Measurements from ENCODE around the gene LRTM2.
"Not testable (repeated sequence)": the region's sequence is repeated elsewhere in the genome, so short reads cannot be mapped to it uniquely, and the experiment has no call there.

Gene LRTM2

DNA sequence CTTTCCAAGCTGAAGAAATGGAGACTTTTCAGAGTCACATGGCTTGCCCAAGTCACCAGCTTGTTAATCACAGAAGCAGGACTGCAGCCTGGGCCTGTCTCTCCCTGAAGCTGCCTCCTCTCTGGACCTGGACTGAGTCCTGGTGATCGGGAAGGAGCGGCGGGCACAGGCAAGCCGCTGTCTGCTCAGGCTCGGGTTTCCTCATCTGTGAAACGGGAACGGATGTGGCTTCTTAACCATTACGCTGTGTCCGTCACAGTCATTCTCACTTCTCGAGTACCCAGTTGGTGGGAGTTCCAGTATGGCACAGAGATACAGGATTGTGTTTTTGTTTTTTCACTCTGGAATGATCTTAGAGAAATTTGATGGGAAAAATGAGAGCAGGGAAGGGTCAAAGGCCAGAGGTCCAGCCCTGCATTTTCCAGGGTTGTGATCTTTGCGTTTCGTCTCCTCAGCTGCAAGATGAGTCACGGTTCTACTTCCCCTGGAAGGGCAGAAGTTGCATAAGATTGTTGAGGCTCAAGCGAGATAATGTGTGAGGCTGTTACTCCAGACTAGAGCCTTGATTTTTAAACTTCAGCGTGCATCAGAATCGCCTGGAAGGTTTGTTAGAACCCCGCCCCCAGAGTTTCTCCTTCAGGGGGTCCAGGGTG, 7.6 kb upstream of the LRTM2 start:
- peak in 1 of 5 donors; percentile 25 for DNase-seq

DNA sequence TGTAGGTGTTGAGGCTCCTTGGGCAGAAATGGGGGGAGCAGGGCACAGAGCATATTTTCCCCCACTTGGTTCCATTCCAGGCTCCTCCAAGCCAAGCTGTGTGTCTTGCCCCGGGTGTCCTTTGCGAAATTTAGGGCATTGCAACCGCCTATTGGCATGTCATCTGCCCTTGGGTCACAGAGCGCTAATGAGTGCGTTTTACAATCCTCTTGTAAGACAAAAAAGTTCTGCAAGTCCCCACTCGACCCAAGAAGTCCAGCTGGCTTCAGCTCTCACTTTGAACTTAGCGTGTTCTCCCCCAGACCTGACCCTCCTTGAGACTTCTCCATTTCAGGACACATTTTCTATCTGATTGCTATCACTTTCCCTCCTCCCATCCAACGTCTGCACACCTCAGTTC, 6.1 kb upstream of the LRTM2 start:
- no peak for DNase-seq

DNA sequence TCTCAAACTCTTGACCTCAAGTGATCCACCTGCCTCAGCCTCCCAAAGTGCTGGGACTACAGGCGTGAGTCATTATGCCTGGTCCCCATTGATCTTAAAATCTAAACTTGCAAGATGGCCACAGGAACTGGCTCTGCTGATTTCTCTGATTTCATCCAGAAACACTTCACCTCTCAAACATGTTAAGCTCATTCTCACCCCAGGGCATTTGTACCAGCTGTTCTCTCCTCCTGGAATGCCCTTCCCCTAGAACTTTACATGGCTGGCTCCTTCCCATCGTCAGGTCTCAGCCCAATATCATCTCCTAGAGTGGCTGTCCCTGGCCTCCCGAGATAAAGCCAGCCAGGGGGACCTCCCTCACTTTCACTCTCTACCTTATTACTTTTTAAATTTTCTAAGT, 5.3 kb upstream of the LRTM2 start:
- DNase-seq, result no peak

DNA sequence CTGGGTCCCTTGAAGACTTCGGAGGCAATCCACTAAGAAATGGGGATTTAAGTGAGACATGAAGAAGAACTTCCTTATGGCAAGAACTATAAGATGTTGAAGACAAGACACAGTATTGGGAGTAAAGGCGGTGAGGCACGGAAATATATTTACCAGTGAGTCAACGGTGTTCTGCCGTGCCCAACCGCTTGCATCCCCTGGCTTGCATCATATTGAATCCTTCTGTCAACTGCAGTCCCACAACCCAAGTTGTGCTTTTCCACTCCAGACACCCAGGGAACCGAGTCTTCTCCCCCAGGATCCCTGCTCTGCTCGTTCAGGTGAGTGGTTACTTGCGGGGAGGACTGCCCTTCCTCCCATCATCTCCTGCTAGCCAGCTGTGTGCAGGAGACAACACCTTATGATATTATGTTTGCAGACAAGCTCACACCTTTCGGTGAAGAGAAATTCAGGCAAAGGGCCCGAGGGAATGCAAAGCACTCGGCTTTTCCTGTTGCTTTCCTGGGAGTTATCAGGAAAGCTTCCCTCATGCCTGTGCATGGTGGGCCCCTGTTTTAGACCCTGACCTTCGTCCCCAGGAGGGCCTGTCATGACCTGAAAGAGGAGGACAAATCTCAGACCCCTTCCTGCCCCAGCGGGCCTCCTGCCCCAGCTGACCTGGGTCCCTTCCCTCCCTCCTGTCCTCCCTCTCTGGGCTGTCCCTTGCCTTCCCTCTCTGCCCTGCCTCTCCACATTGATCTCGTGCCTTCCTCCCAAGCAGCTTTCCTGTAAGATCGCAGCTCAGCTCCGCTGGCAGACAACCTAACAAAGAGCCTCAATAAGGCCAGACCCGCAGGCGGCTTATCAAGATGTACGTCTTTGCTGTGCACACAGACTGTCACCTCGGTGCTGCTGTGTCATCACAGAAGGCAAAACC, 4.3 kb upstream of the LRTM2 start:
- DNase-seq, result no peak

DNA sequence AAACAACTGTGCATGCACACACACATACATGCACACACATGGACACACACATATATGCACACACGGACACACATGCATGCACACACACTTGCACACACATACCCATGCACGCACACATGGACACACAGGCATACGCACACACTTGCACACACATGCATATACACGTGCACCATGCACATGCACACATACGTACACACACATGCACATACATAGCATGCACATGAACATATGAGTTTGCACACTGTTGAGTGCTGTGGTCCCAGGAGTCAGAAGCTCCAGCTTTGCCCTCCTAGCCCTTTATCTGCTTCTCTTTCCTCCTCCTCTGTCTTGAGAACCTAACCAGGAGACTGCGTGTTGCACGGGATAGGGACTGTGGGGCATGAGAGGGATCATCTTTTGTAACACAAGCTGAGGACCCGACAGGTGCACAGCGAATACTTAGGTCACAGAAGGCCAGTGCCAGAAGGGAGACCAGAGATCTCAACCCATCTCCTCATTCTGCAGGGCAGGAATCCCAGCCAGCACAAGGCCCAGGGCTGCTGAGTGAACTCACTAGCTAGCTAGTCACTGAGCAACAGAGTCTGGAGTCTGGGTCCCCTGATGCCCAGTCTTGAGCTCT, 3.5 kb upstream of the LRTM2 start:
- no peak for DNase-seq

- not testable (repeated sequence) for DNase-seq
Observed at GRCh38 chr12:1817928-1818327, 2.4 kb upstream of the LRTM2 start.

DNA sequence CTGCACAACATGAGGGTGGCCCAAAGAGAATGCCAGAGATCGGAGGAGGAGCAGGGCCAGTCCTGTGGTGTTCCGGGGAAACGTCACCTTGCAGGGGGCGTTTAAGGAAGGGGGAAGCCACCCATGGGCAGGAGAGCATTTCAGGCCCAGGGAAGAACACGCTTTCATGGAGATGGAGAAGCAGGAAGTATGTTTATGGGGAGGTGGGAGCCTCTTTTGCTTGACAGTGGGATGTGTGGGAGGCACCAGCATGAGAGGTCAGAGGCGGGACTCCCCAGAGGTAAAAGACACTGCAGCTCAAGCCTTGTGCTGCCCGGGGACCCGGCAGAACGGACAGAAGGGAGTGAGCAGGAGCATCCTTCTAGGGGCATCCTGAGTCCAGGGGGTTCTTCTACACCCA, 1.3 kb upstream of the LRTM2 start:
- no peak for DNase-seq

- DNase-seq, result no peak
Observed at GRCh38 chr12:1819571-1819970, 794 bp upstream of the LRTM2 start.

DNA sequence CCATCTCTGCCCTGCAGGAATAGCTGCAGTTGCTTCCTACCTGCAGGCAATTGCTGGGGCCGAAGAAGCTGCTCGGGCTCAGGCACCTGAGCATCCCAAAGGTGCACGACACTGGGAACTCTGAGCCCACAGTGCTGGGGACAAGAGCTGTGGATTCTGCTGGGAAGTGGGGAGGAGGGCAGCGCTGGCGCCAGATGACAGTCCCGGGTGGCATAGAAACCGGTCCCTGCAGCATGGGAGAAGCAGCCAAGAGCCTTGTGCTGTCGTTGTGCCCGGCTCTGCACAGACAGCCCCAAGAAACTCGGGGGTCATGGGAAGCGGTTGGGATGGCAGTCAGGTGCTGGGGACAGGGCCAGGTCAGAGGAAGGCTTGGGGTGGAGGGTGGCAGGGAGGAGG, 529 bp downstream of the LRTM2 start:
- no peak for DNase-seq

GRCh38 chr12:1821805-1822204, 1.4 kb downstream of the LRTM2 start:
- no peak for DNase-seq

DNA sequence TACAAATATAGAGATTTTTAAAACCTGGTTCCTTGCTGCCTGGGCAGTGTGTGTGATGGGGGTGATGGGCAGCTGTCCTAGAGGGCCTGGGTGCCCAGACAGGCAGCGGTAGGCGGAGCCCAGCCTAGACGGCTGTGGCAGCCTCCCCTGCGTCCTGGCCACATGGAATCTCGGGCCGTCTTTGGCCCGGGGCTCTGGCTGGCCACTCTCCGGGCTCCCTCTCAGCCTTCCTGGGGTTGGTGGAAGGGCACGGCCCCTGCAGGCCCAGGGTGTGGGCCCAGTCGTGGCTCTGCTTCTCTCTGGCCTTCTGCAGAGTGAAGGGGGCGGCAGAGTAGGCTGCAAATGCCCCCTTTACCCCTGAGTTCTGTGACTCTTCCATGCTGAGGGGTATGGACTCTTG, 2.3 kb downstream of the LRTM2 start:
- DNase-seq, result no peak

- no peak for DNase-seq
Observed at GRCh38 chr12:1823237-1823636, 2.9 kb downstream of the LRTM2 start.

DNA sequence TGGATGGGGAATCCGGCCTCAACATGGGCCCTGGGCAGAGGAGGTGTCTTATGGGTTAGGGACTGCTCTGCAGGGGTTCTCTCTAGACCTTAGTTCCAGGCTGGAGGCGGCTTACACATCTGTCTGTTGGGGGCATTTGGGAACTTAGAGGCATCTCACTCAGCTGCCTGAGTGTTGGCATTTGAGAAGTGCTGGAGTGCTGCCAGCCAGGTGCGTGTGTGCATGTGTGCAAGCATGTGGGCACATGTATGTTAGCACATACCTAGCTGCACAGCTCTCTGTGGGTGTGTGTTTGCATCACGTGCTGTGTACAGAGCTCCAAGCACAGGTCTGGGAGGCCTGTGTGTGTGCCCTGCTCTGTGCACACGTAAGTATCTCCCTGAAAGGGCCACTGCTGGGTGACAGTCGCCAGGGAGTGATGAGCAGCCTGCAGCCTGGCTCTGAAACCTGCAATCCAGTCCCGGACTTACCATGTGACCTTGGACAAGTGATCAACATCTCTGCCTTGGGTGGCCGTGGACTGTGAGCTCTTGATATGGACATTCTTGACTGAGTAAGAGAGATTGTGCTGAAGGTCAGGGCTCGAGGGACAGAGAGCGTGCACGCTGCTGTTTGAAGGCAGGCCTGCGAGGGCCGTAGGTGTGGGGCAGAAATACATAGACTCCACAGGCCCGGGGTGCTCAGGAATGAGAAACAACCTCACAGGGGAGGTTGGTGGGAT, 5.2 kb downstream of the LRTM2 start:
- DNase-seq, result no peak

GRCh38 chr12:1826401-1826800, 6.0 kb downstream of the LRTM2 start:
- no peak for DNase-seq

GRCh38 chr12:1826867-1827705, 6.7 kb downstream of the LRTM2 start:
- DNase-seq, result no peak

DNA sequence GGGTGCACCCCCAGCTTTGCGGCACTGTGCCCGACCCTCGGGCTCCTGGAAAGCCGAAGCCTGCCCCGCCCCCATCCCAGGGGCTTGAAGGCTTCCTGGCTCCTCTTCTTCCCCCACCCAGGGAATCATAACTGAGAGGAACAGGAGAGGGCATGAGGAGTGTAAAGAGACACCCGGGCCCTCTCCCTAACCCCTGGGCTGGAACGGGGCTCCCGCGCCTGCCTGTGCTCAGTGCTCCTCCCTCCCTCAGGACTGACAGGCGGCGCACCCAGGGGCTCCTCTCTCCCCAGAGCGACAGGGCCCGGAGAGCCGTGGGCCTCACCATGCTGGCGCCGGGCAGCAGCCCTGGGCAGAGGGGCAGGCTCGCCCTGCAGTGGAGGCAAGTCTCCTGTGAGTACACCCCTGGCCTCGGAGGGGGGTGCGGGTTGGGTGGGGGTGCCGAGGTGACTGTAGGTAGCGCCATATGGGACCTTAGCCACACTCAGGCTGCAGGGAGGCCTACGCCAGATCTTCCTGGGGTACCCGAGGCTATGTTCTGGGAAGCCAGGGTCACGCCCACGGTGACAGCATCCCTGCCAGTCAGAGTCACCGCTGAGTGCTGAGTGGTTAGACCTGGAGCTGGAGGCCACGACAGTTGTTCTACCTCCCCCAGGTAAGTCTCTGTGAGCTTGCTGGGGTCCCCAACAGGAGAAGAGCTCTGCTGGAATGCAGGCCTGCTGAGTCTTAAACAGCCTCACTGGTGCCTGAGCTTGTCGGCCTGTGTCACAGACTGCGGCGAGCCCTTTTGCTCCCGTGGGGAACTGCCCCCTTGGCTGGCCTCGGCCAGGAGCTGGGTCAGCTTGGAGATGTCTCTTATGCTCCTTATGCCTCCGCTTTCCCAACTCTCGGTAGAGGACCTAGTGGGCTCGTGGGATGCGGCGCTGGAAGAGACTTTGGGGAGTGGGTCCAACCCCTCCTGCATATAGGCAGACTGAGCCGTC, 7.8 kb downstream of the LRTM2 start:
- DNase-seq, result no peak

- no peak for DNase-seq
Observed at GRCh38 chr12:1828856-1829255, 8.5 kb downstream of the LRTM2 start.

DNA sequence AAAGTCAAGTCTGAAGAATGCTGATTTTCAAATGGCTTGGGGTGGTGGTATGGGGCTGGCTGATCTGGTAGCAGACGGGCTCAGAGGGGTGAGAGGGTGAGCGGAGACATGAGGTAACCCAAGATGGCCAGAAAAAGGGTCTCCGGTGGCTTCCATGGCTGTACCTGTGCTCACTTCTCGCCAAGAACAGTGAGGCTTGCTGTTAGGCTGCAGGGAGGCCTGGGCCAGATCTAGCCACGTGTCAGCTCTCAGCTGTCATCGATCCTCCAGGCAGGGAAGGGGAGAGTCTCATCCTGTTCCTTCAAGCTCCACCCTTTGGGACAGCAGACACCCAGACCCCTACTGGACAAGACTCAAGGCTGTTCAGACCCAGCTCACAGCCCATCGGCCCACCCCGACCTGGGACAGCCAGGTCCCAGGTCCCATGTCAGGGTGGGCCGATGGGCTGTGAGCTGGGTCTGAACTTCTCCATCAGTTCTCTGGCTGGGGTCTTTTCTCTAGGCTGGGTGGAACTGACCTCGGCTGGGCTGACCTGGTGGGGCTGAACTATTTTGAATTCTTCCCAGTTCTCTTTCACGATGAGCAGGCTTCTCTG, 9.0 kb downstream of the LRTM2 start:
- no peak for DNase-seq

- DNase-seq, result no peak
Observed at GRCh38 chr12:1830401-1830845, 10.1 kb downstream of the LRTM2 start.
